Kidney epithelial cell (primary cell): Measurements from ENCODE around the gene PIK3R3. TPM values are rescaled to one million over a fixed set of nuclear protein-coding genes. Genes with fewer than 3 reads are reported as not detected.

ENCODE experiments used
- DNase-seq: peaks from one replicate; pipeline ENCODE4 v3.0.0-alpha.2; 2010; ENCODE audit warnings: low read depth
- H3K27me3 ChIP-seq: 2 replicates; pipeline ENCODE4 v1.6.0; 2011; ENCODE audit warnings: low read length; ENCODE audit not compliant: control insufficient read depth, insufficient read depth
- H3K36me3 ChIP-seq: 2 replicates; pipeline ENCODE4 v1.5.1; 2011; ENCODE audit warnings: low read length; ENCODE audit not compliant: control insufficient read depth, insufficient read depth
- H3K4me3 ChIP-seq: 2 replicates; pipeline ENCODE4 v1.5.1; 2011; ENCODE audit warnings: low read depth, mild to moderate bottlenecking, control low read depth, low read length
- CTCF ChIP-seq: IDR thresholded peaks from 2 replicates; pipeline ENCODE4 v1.5.1; 2011; ENCODE audit warnings: mild to moderate bottlenecking, moderate library complexity, low read length, control low read depth, inconsistent platforms; ENCODE audit not compliant: insufficient read depth, poor library complexity, severe bottlenecking
- total RNA-seq: library from RNA; depleted of rRNA; stranded (reverse); fragments of >200 nt; gene quantifications from 2 replicates; pipeline ENCODE4 v1.2.3, GENCODE V29; 2015

PIK3R3 gene
- total RNA-seq, 1 donor from 2014 or later = 7.4 TPM

- Histone ChIP-seq H3K36me3 (peaks cover 3% of the 10 kb centered on the region), H3K4me3 (no peak overlapping the region), H3K27me3 (no peaks in the 10 kb centered on the region)
- TF ChIP-seq CTCF = no peak
- no peak for DNase-seq
Measured at GRCh38 chr1:46017876-46018503, 114.4 kb downstream of the PIK3R3 start.

- Histone ChIP-seq H3K36me3 (no peaks in the 10 kb centered on the region), H3K27me3 (no peaks in the 10 kb centered on the region), H3K4me3 (no peak overlapping the region)
- DNase-seq = no peak
- no peak for TF ChIP-seq CTCF
Measured at GRCh38 chr1:46013581-46013980, 118.8 kb downstream of the PIK3R3 start.

GRCh38 chr1:46012236-46012635, 120.2 kb downstream of the PIK3R3 start:
- DNase-seq = no peak
- no peak for TF ChIP-seq CTCF
- H3K36me3 ChIP-seq = peaks cover 1% of the 10 kb centered on the region
- no peaks in the 10 kb centered on the region for H3K27me3 ChIP-seq
- H3K4me3 ChIP-seq = no peak overlapping the region

GRCh38 chr1:46011121-46011695, 121.2 kb downstream of the PIK3R3 start:
- no peak for DNase-seq
- no peak for TF ChIP-seq CTCF
- Histone ChIP-seq H3K27me3 (no peaks in the 10 kb centered on the region), H3K36me3 (peaks cover 1% of the 10 kb centered on the region), H3K4me3 (no peak overlapping the region)

- Histone ChIP-seq H3K4me3 (no peak overlapping the region), H3K36me3 (peaks cover 3% of the 10 kb centered on the region), H3K27me3 (no peaks in the 10 kb centered on the region)
- TF ChIP-seq CTCF = no peak
- no peak for DNase-seq
Measured at GRCh38 chr1:46010611-46011010, 121.8 kb downstream of the PIK3R3 start.

GRCh38 chr1:46008585-46008984, 123.8 kb downstream of the PIK3R3 start:
- H3K36me3 ChIP-seq = peaks cover 3% of the 10 kb centered on the region
- TF ChIP-seq CTCF = no peak
- H3K27me3 ChIP-seq = no peaks in the 10 kb centered on the region
- no peak overlapping the region for H3K4me3 ChIP-seq
- no peak for DNase-seq
